Cerebellar nuclear complex (tissue), 1 donor: ENCODE results near the gene CCL24.
"Not testable (repeated sequence)": the region's sequence is repeated elsewhere in the genome, so short reads cannot be mapped to it uniquely, and the experiment has no call there.

Source experiments
- DNase-seq, 2 experiments: peaks; one replicate each; lab custom pipeline; 2025; lab: John Stamatoyannopoulos, UW

The CCL24 gene

GRCh38 chr7:75780647-75781273, 32.8 kb downstream of the CCL24 start:
- DNase-seq, result not testable (repeated sequence)

GRCh38 chr7:75779516-75779915, 34.1 kb downstream of the CCL24 start:
- DNase-seq, result not testable (repeated sequence)

- DNase-seq, result not testable (repeated sequence)
Measured at GRCh38 chr7:75779035-75779434, 34.6 kb downstream of the CCL24 start.

DNA sequence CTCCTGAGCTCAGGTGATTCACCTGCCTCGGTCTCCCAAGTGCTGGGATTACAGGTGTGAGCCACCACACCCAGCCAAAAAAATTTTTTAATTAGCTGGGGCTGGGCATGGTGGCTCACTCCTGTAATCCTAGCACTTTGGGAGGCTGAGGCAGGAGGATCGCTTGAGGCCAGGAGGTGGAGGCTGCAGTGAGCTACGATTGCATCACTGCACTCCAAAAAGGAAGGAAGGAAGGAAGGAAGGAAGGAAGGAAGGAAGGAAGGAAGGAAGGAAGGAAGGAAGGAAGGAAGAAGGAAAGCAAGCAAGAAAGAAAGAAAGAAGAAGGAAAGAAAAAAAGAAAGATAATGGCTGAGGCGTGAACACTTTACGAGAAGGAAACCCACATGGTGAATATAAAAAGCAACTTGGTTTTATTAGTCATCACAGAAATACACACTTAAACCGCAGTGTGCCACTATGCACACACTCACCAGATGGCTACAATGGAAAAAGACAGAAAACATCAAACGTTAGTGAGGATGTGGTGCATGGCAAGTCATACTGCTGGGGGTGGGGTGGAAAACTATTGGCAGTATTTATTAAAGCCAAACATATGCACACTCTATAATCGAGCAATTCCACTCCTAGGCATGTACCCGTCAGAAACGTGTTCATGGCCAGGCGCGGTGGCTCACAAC, 37.2 kb downstream of the CCL24 start:
- no peak for DNase-seq

GRCh38 chr7:75773958-75774357, 39.6 kb downstream of the CCL24 start:
- DNase-seq, result not testable (repeated sequence)

DNA sequence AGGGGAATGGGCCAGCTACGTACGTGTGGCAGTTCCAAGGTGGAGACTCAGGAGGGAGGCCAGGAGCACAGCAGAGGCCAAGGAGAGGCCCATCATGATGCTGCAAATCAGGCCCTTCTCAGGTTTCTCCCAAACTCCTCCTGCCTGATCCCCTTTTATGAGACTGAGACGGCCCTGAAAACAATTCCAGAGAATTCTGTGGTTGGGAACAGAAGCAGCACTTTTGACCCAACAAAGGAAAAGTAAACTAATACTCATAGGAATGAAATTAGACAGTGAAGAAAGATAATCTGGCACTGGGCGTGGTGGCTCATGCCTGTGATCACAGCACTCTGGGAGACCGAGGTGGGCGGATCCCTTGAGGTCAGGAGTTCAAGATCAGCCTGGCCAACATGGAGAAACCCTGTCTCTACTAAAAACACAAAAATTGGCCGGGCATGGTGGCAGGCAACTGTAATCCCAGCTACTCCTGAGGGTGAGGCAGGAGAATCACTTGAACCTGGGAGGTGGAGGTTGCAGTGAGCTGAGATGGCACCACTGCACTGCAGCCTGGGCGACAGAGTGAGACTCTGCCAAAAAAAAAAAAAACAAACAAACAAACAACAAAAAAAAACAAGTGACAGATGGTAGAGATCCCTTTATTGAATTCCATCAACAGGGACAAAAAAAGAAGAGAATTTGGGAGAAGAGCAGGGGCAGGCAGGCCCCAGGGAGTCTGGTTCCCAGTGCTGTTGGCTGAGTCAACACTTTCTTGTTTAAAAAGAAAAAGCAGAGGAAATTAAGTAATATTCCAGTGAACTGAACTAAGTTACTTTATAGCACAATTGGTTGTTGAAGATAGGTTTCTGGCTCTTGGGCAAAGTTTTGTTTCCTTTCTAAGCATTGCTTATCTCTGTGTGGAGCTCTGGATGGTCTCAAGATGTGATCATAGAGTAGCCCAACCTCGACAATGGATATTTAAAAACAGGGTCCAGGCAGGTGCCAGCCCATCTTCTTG, 41.2 kb downstream of the CCL24 start, which contains the start of gene CCL26:
TSS of gene CCL26 (minus strand) at position 131 of the 997 bp plus-strand sequence. CDS start at position 96, 35 bp downstream.
- no peak for DNase-seq

- no peak for DNase-seq
Measured at GRCh38 chr7:75771224-75771623, 42.4 kb downstream of the CCL24 start.

- DNase-seq, result no peak
Measured at GRCh38 chr7:75762350-75762917, 51.2 kb downstream of the CCL24 start.

GRCh38 chr7:75761801-75762200, 51.8 kb downstream of the CCL24 start:
- not testable (repeated sequence) for DNase-seq
